HG03571 (cell line): Measurements from ENCODE around the gene WDR73.
"Not testable (repeated sequence)": the region's sequence is repeated elsewhere in the genome, so short reads cannot be mapped to it uniquely, and the experiment has no call there.

ENCODE experiments used
- ATAC-seq: cut with Tn5 transposase; IDR thresholded peaks from one replicate; pipeline ENCODE4 v1.9.1; 2021; ENCODE audit not compliant: unreplicated experiment

WDR73 gene

GRCh38 chr15:84653910-84654688 lies at the start of gene WDR73:
WDR73 (minus strand) TSS chr15:84654283; CDS start chr15:84654274, 9 bp downstream.
- peak; percentile 85 for ATAC-seq

- no peak for ATAC-seq
Measured at GRCh38 chr15:84703808-84704207, 49.7 kb upstream of the WDR73 start.

- ATAC-seq, result no peak
Measured at GRCh38 chr15:84702961-84703482, 48.9 kb upstream of the WDR73 start.

- ATAC-seq, result no peak
Measured at GRCh38 chr15:84699538-84700191, 45.6 kb upstream of the WDR73 start.

GRCh38 chr15:84697236-84697990 lies 43.3 kb upstream of the WDR73 start:
- ATAC-seq, result no peak

GRCh38 chr15:84696757-84697156 lies 42.7 kb upstream of the WDR73 start:
- no peak for ATAC-seq

GRCh38 chr15:84690342-84690741 lies 36.3 kb upstream of the WDR73 start:
- ATAC-seq, result no peak

GRCh38 chr15:84689858-84690257 lies 35.8 kb upstream of the WDR73 start:
- no peak for ATAC-seq

GRCh38 chr15:84686446-84686845 lies 32.4 kb upstream of the WDR73 start:
- not testable (repeated sequence) for ATAC-seq

GRCh38 chr15:84685304-84685703 lies 31.2 kb upstream of the WDR73 start:
- no peak for ATAC-seq

GRCh38 chr15:84684092-84684491 lies 30.0 kb upstream of the WDR73 start:
- no peak for ATAC-seq

- no peak for ATAC-seq
Measured at GRCh38 chr15:84681831-84682230, 27.7 kb upstream of the WDR73 start.

GRCh38 chr15:84671211-84671610 lies 17.1 kb upstream of the WDR73 start:
- no peak for ATAC-seq

GRCh38 chr15:84669726-84670125 lies 15.6 kb upstream of the WDR73 start:
- ATAC-seq, result no peak

- no peak for ATAC-seq
Measured at GRCh38 chr15:84668221-84668982, 14.3 kb upstream of the WDR73 start.

GRCh38 chr15:84666373-84666772 lies 12.3 kb upstream of the WDR73 start:
- no peak for ATAC-seq

GRCh38 chr15:84661001-84661400 lies 6.9 kb upstream of the WDR73 start:
- no peak for ATAC-seq

- ATAC-seq, result no peak
Measured at GRCh38 chr15:84659904-84660781, 6.1 kb upstream of the WDR73 start.

GRCh38 chr15:84658788-84659411 lies 4.8 kb upstream of the WDR73 start:
- no peak for ATAC-seq
